Measurements from ENCODE around the gene SUMO1.
A peak's percentile ranks its signal among the peaks of the same experiment; 100 is the strongest.

Gene SUMO1

GRCh38 chr2:202165208-202165607 lies 73.2 kb downstream of the SUMO1 start:
- DNase-seq (ENCODE audit: low read depth), result no peak
- TF ChIP-seq CTCF (IDR thresholded peaks at IDR 0.05; ENCODE audit: insufficient read depth, low read depth, low read length, missing control alignments), result no peak
- no peak overlapping the region for H3K4me3 ChIP-seq (ENCODE audit: low read length)

- DNase-seq (ENCODE audit: low read depth), result no peak
- no peak overlapping the region for H3K4me3 ChIP-seq (ENCODE audit: low read length)
- no peak for TF ChIP-seq CTCF (IDR thresholded peaks at IDR 0.05; ENCODE audit: insufficient read depth, low read depth, low read length, missing control alignments)
Observed at GRCh38 chr2:202164411-202164810, 74.0 kb downstream of the SUMO1 start.

GRCh38 chr2:202161151-202161835 lies 77.1 kb downstream of the SUMO1 start:
- no peak for TF ChIP-seq CTCF (IDR thresholded peaks at IDR 0.05; ENCODE audit: insufficient read depth, low read depth, low read length, missing control alignments)
- H3K4me3 ChIP-seq (ENCODE audit: low read length), result no peak overlapping the region
- peak; percentile 19 for DNase-seq (ENCODE audit: low read depth)

- H3K4me3 ChIP-seq (ENCODE audit: low read length), result no peak overlapping the region
- peak; percentile 49 for TF ChIP-seq CTCF (IDR thresholded peaks at IDR 0.05; ENCODE audit: insufficient read depth, low read depth, low read length, missing control alignments)
- peak; percentile 23 for DNase-seq (ENCODE audit: low read depth)
Observed at GRCh38 chr2:202158796-202159195, 79.6 kb downstream of the SUMO1 start.

- TF ChIP-seq CTCF (IDR thresholded peaks at IDR 0.05; ENCODE audit: insufficient read depth, low read depth, low read length, missing control alignments), result no peak
- DNase-seq (ENCODE audit: low read depth), result no peak
- H3K4me3 ChIP-seq (ENCODE audit: low read length), result no peak overlapping the region
Observed at GRCh38 chr2:202157211-202157990, 81.0 kb downstream of the SUMO1 start.

Data from epithelial cell of esophagus (primary cell).